Epithelial cell of umbilical artery (primary cell): ENCODE measurements around the gene HSD3B2. TPM values are rescaled to one million over a fixed set of nuclear protein-coding genes. Genes with fewer than 3 reads are reported as not detected.

Experiments used
- total RNA-seq: library from RNA; depleted of rRNA; stranded (reverse); fragments of >200 nt; gene quantifications from 2 replicates; pipeline ENCODE4 v1.2.3, GENCODE V29; 2014

Gene HSD3B2
- not detected in 2 replicates for total RNA-seq

DNA sequence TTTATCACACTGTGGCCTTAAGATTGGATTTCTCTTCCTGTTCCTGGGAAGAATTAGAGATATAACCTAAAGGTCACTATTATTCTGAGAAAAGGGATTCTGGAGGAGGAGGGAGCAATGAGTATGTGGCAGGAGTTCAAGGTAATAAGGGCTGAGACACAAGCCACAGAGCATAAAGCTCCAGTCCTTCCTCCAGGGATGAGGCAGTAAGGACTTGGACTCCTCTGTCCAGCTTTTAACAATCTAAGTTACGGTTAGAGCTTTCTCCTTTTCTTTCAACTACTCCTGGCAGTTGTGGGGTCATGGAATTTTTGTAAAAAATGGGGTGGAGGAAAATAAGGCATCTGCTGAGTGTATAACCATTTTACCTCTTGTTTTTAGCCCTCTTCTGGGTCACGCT, at the start of gene HSD3B2:
HSD3B2 (plus strand) TSS at position 201 of the 400 bp plus-strand sequence. CDS start 270 bp downstream, outside the sequence.

GRCh38 chr1:119368554-119368953, 46.4 kb upstream of the HSD3B2 start, which contains the start of gene HAO2:
Gene HAO2, plus strand, starts transcription at chr1:119368785. Its CDS starts 12,301 bp downstream, at chr1:119381086.

Other genes starting within 250 kb of the HSD3B2 start
- not detected in 2 replicates for gene HAO2, start 46.4 kb upstream of the HSD3B2 start, total RNA-seq
- not detected in 2 replicates for gene HSD3B1, start 92.1 kb downstream of the HSD3B2 start, total RNA-seq
- 22.6 and 23.1 TPM in 2 replicates for gene ZNF697, start 233.1 kb downstream of the HSD3B2 start, total RNA-seq